ENCODE measurements around the gene GTF2F2.

GRCh38 chr13:45219123-45219891, 99.0 kb downstream of the GTF2F2 start:
- TF ChIP-seq POLR2A (IDR thresholded peaks at IDR 0.05) (no peak), POLR2AphosphoS5 (IDR thresholded peaks at IDR 0.05) (no peak)
- TF ChIP-seq, protein P1, sequence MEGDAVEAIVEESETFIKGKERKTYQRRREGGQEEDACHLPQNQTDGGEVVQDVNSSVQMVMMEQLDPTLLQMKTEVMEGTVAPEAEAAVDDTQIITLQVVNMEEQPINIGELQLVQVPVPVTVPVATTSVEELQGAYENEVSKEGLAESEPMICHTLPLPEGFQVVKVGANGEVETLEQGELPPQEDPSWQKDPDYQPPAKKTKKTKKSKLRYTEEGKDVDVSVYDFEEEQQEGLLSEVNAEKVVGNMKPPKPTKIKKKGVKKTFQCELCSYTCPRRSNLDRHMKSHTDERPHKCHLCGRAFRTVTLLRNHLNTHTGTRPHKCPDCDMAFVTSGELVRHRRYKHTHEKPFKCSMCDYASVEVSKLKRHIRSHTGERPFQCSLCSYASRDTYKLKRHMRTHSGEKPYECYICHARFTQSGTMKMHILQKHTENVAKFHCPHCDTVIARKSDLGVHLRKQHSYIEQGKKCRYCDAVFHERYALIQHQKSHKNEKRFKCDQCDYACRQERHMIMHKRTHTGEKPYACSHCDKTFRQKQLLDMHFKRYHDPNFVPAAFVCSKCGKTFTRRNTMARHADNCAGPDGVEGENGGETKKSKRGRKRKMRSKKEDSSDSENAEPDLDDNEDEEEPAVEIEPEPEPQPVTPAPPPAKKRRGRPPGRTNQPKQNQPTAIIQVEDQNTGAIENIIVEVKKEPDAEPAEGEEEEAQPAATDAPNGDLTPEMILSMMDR (IDR thresholded peaks at IDR 0.05 in 8 of 11, conservative IDR thresholded peaks at IDR 0.05 in 3 of 11): no peak

Measured in spleen (tissue), 7 donors.